Activated CD4-positive, alpha-beta T cell treated with anti-CD3 and anti-CD28 coated beads for 48 hours (primary cell): ENCODE measurements around the gene CADM1.

Experiments used
- DNase-seq: peaks from one replicate; pipeline ENCODE4 v3.0.0-alpha.2; 2020

CADM1 gene

GRCh38 chr11:115311949-115312348 lies 192.3 kb downstream of the CADM1 start:
- no peak for DNase-seq

GRCh38 chr11:115306689-115307088 lies 197.5 kb downstream of the CADM1 start:
- no peak for DNase-seq

DNA sequence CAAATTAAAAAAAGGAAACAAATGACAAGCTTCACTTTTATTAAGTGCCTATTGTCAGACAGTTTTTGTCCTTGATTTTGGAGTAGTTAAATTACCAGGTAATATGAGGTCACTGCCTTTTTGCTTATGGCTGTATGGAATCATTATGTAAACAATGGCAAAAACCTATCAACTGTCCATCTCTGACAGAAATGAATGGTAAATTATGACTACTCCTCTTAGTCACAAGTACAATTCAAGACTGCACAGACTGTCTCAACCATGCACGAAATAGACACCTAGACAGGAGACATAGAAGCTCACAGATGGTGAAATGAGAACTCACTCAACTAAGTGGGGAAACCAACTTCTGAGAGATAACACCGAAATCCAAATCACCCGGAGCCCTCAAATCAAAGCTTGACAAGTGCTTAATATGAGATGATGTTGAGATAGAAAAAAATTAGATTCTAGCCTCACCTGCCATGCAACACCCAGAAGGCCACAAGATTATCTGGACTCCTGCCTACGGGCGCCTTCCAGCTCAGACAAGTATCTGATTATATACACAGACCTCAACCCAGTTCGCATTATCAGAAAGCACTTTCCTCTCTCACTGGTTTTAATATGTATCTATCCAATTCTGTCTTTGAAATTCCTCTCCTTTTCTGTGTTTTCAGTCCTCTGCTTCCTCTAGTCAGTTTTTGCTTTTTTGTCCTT lies 199.3 kb downstream of the CADM1 start:
- no peak for DNase-seq

DNA sequence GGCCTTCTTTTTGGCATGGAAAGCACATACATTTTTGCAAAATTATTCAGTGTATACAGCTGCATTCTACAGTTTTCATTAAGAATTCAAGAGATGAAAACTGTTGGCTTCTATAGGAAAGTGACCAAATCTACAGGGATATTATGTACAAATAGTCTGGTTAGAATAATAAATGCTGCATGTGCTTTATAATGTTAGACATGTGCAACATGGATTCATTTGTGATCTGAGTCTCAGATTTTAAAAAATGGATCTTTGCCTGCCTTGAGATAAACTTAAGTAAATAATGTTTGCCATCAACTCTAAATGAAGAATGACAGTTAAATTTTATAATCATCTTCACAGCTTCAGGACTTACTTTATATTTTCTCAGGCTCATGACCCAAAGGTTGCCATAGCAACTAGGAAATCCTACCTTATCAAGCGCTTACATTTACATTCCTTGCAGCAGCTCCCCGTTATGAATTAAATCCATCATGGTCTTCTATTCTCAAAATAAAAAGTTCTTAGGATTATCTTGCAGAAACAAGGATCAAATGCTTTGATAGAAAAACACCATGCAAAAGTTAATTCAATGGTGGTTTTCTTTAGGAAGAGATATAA lies 200.2 kb downstream of the CADM1 start:
- no peak for DNase-seq

DNA sequence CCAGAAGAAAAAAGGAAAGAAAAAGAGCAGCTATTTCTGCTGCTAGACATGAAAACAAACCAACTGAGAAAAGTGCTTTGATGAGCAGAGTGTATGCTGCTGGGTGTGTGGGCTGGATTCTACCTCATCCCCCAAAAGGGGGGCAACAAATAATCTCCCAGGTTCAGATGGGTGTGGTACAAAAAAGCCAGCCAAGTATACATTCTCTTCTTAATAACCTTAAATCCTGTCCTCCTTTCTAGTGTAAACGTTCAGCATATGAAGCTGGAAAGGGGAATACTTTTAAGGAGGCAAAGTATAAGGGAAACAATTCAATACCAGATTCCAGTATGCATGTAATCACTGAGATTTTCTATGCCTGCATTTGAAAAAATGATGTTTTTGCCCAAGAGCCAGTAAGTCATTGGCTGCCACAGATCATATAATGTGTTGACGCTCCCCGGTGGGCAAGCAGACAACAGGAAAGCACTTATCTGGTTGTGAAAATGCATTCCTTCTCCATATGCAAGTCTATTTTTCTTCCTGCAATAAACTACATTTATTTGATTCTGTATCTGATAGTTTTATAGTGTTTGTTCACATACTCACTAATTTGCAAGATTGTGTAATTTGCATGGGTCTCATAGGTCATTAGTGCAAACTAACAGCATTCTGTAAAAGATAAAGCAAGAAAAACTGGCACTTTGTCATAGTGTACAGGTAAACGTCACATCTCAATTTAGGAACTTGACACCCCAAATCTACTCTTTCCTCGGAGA lies 201.1 kb downstream of the CADM1 start:
- no peak for DNase-seq

DNA sequence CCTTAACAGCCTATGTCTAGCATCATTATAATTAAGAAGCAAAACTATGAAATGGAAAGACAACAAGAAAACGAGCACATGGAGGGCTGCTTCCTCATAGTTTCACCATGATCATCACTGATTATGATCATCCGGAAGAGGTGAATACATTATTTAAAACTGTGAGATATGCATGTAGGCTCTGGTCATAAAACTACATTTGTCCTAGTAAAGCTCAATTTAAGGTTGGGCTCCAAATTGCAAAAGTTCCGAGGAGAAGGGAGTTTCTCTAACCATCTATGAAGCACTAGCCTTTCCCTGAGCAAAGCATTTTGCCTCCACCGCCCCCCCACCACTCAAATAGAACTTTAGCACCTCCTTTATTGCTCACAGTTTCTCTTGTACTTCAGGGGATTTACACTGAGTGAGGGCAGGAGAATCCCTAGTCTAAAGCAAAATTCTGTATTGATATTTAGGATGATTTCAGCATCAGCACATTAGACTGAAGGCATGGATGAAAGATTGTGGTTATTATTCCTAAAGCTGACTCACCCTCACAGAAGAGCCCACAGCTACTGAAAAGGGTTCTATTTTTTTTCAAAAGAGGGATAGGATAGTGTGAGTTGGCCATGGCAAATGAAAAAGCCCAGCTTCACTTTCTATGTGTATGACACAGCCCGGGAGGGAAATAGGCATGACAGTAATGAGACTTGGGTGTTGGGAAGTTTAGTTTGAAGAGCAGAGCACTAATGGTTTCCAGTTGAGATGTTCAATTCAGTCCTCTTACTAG lies 203.4 kb downstream of the CADM1 start:
- DNase-seq = no peak

DNA sequence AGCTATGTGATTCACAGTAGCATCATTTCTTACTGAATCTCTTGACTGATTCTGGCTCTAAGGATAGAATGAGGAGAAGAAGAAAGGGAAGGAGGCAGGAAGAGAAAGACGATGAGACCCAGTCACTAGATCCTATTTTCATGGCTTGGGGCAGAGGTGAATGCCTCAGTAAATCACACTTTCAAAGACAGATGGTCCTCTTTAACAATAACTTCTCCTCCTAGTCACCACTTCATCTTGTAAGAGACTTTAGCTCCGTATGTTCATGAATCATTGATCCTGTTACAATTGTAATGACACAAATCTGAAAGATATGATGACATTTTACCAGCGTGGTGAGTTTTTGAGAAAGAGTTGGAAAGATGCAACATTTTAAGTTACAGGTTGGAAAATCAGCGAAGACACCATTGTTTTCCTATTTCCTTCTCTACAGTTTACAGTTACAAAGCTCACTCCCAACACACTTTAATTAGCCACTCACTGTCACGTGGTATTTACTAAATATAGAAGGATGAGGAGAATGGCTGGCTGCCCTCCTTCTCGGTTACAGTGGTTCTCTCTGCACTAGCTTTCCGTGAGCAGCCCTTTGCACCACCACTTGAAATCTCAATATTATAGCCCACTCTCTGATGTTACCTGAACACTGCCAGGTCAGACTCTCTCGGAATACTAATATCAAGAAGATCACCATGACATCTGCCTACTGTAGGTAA lies 205.8 kb downstream of the CADM1 start:
- DNase-seq = no peak

DNA sequence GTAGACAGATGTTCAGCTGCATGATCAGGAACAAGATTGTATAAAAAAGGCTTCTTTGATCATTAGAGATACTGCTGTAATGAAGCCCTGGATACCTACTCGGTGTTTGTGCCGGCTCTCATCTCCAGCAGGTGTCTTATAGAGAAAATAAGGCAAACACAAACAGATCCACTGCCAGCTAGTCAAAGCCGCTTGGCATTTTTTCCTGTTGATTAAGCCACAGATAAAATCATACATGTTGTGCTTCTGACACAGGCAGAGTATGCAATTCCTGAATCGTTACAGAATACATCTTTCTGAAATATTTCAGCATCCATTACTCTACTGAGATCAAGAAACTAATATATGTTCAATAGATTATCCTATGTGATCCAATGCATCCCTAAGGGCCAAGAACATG lies 206.9 kb downstream of the CADM1 start:
- no peak for DNase-seq

GRCh38 chr11:115291325-115291724 lies 212.9 kb downstream of the CADM1 start:
- DNase-seq = no peak

GRCh38 chr11:115290893-115291292 lies 213.3 kb downstream of the CADM1 start:
- no peak for DNase-seq

DNA sequence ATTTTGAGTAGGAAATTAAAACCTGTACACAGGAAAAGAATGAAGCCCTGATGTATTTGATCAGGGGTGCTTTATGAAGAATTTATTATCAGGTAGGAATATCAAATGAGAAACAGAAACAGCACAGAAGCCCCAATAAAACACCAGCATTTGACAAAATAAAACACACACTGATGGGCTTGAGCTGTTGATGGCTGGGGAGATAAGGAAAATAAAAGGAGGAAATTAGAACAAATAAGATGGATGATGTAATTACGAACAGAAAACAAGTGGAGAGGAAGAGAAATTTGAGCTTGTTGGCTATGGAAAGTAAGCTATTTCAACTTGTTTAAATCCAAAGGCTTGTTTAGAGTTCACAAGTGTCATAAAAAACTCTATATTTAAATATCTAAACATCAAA lies 213.7 kb downstream of the CADM1 start:
- no peak for DNase-seq

DNA sequence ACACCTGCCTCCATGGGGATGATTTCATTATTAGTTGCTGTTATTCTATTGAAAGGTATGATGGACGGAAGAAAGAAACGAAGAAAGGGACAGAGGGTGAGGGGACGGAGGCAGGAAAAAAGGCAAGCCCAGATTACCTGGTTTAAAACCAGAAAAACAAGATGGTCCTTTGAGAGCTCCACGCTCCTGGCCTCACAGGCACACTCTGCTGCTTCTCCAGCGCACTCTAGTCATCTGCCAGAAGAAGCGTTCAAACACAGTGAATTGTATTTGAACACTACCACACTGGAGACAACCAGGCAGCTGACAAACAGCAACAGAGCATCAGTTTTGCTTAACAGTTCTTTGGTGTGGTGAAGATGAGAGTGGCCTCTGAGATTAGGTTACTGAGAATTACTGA lies 216.9 kb downstream of the CADM1 start:
- no peak for DNase-seq

- no peak for DNase-seq
Measured at GRCh38 chr11:115286614-115287013, 217.6 kb downstream of the CADM1 start.

- no peak for DNase-seq
Measured at GRCh38 chr11:115284773-115285172, 219.4 kb downstream of the CADM1 start.

DNA sequence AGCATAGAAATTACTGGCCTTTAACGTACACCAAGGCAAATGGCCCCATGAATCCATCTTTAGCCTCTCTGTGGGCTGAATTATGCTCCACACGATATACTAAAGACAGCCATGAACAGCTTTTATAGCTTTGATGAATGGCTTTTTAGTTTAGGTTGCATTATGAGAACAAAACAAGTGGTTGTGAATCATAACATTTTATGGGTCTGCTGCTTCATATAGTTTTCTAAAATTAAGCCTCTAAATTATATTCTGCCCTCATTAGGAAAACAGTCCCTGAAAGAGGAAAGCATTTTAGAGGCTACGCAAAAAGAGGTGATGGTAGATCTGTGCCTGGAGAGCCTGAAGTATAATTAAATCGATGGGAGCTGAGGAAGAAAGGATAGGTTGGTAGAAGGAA lies 221.3 kb downstream of the CADM1 start:
- DNase-seq = no peak

- no peak for DNase-seq
Measured at GRCh38 chr11:115280775-115281174, 223.4 kb downstream of the CADM1 start.

DNA sequence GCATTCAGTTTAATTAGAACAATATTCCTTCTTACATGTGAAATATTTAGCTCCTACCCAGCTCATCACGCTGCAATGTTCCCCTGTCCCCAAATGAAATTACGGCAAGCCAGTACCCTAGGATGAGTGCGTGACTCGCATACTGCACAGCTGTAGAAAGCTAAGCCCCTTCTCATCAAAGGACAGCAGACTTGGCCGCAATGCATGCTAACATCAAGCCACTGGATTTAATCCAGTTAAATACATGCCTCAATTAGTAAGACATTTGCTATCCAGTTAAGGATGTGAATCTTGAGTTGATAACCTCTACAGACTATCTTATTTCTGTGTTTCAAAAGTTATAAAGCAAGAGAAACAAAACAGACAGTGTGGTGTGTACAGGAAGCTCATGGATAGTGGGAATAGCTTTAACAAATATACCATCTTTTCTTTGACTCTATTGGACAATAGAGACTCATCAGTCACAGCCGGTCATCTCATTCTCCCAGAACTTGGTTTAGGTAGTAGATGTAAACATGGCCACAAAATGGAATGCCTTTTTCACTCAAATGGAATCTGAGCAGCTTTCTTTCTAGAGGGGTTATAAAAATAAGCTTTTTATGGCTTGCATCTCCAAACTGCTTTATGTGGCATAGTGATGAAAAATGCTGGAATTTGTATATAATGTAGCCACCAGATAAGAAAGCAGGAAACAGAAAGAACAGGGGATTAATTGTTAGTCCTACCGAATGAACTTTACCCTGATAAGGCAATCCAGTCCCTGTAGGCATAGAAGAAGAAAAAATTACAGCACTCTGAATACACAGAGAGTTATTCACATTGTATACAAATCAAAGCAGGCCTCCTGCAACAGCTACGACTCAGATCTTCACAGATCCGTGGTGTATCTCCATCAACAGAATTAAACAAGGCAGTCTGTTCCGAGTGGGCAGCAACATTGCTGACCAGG lies 224.1 kb downstream of the CADM1 start:
- no peak for DNase-seq

DNA sequence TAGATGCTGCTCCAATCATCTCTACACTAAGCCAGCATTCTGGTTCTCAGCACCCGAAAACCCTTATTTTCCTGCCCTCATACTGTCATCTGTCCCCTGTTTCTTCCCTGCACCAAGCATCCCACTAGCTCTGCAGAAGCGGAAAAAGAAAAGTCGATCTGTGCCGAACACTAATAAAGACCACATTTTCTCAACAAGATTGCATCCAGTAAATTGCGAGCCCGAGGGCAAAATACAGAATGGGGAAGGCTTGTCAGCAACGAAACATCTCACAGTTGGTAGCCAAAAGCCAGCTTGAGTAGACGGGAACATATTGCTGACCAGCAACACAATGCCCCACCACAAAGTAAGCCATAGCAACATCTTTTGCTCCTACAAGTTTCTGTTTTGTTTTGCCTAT lies 227.4 kb downstream of the CADM1 start:
- DNase-seq = no peak

GRCh38 chr11:115276191-115276590 lies 228.0 kb downstream of the CADM1 start:
- no peak for DNase-seq

GRCh38 chr11:115275045-115275444 lies 229.2 kb downstream of the CADM1 start:
- no peak for DNase-seq

- DNase-seq = no peak
Measured at GRCh38 chr11:115272925-115273324, 231.3 kb downstream of the CADM1 start.

DNA sequence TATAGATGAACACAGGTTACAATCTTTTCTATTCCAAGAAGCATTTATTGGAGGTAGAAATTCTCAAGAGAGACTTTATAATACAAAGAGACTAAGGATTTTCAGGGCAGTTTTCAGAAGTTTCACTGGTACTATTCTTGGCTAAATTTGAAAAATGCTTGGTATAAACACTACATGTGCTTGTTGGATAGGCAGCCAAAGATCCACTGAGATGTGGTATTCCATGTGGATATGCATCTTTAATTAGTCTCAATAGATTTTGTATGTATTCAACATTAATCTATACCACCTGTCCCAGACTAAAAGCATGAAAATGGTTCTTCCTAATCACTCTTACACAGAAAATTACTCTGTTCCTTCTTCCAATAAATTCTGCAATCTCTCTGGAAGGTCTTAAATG lies 232.6 kb downstream of the CADM1 start:
- no peak for DNase-seq
